Endothelial cell of umbilical vein (primary cell): ENCODE measurements around the gene CCDC195. TPM values are rescaled to one million over a fixed set of nuclear protein-coding genes. Genes with fewer than 3 reads are reported as not detected.

ENCODE experiments used
- BruUV-seq: library from RNA; stranded (reverse); fragments of 400-500 nt; replicated peaks from 2 replicates; lab custom pipeline; 2021; lab: Mats Ljungman, UMichigan
- CTCF ChIA-PET: fragments of 300-600, 350-600 bp; sonication (Branson Sonifier 250); formaldehyde crosslinking; loops from one replicate; lab custom pipeline; 2021; ENCODE audit warnings: antibody characterized with exemption, inconsistent platforms; lab: Charles Lee
- POLR2A ChIA-PET: fragments of 300-600, 350-600 bp; sonication (Branson Sonifier 250); formaldehyde crosslinking; loops from one replicate; lab custom pipeline; 2021; ENCODE audit warnings: antibody characterized with exemption, inconsistent platforms; lab: Charles Lee
- DNase-seq: peaks from one replicate; pipeline ENCODE4 v3.0.0-alpha.2; 2011; ENCODE audit warnings: low read depth, low spot score
- FAIRE-seq: peaks from 2 replicates; lab custom pipeline; 2011; peaks lifted over from hg19 to GRCh38; lab: Jason Lieb, UNC
- H2AFZ ChIP-seq: 2 replicates; pipeline ENCODE4 v1.6.0; 2012; ENCODE audit warnings: low read depth, low read length, control low read depth, inconsistent platforms
- H3K27ac ChIP-seq: 2 replicates; pipeline ENCODE4 v1.5.1; 2011; ENCODE audit warnings: low read depth, mild to moderate bottlenecking, control low read depth, low read length, moderate library complexity; ENCODE audit not compliant: insufficient read depth
- H3K27me3 ChIP-seq, 2 experiments: 2 replicates each; pipeline versions ENCODE4 v1.6.0 to v1.6.1; 2011; ENCODE audit warnings: low read length in 2 of 2, mixed read lengths in 1 of 2; ENCODE audit not compliant: control insufficient read depth in 2 of 2, insufficient read depth in 2 of 2
- H3K36me3 ChIP-seq, 2 experiments: 2 replicates in 1 of 2; 3 replicates in 1 of 2; pipeline ENCODE4 v1.5.1; 2011; ENCODE audit warnings: low read length in 2 of 2, mild to moderate bottlenecking in 1 of 2, moderate library complexity in 1 of 2; ENCODE audit not compliant: control insufficient read depth in 2 of 2, insufficient read depth in 2 of 2; ENCODE audit errors: extremely low read depth in 1 of 2
- H3K4me1 ChIP-seq: 3 replicates; pipeline ENCODE4 v1.5.1; 2011; ENCODE audit warnings: mild to moderate bottlenecking, low read length; ENCODE audit not compliant: control insufficient read depth, insufficient read depth; ENCODE audit errors: extremely low read depth
- H3K4me2 ChIP-seq: 2 replicates; pipeline ENCODE4 v1.6.1; 2011; ENCODE audit warnings: low read length, control low read depth, mixed read lengths; ENCODE audit not compliant: insufficient read depth
- H3K4me3 ChIP-seq, 3 experiments: fragments of 200-600 bp in 1 of 3; sonication (generic), shearing (Covaris generic) in 1 of 3; replicated peaks in 1 of 3; 2 replicates each; pipeline ENCODE4 v1.5.1; 2011 to 2016; ENCODE audit warnings: control low read depth in 3 of 3, low read length in 3 of 3, mild to moderate bottlenecking in 2 of 3, inconsistent platforms in 1 of 3, low read depth in 1 of 3, moderate library complexity in 1 of 3; ENCODE audit not compliant: insufficient read depth in 1 of 3
- H3K79me2 ChIP-seq: 2 replicates; pipeline ENCODE4 v1.6.0; 2012; ENCODE audit warnings: low read length, inconsistent platforms; ENCODE audit not compliant: control insufficient read depth, insufficient read depth
- H3K9ac ChIP-seq: replicated peaks from 2 replicates; pipeline ENCODE3; 2011; ENCODE audit warnings: low read length, control low read depth; ENCODE audit not compliant: insufficient read depth; ENCODE audit errors: extremely low read depth
- H3K9me1 ChIP-seq: replicated peaks from 3 replicates; pipeline ENCODE4 v1.6.0; 2011; ENCODE audit warnings: mild to moderate bottlenecking, low read length; ENCODE audit not compliant: control insufficient read depth, insufficient read depth; ENCODE audit errors: extremely low read depth
- H3K9me3 ChIP-seq: replicated peaks from 2 replicates; pipeline ENCODE4 v1.5.1; 2012; ENCODE audit warnings: low read length, inconsistent platforms; ENCODE audit not compliant: control insufficient read depth, insufficient read depth
- H4K20me1 ChIP-seq: replicated peaks from 2 replicates; pipeline ENCODE3; 2011; ENCODE audit warnings: mild to moderate bottlenecking, low read length; ENCODE audit not compliant: control insufficient read depth, insufficient read depth; ENCODE audit errors: extremely low read depth
- CTCF ChIP-seq, 2 donors: IDR thresholded peaks; 1 replicate in 1 of 2; 2 replicates in 1 of 2; pipeline ENCODE4 v1.5.1; 2011; ENCODE audit warnings: low read length in 2 of 2, mild to moderate bottlenecking in 2 of 2, moderate library complexity in 2 of 2, control low read depth in 1 of 2, inconsistent platforms in 1 of 2, low read depth in 1 of 2; ENCODE audit not compliant: insufficient read depth in 1 of 2; ENCODE audit errors: extremely low read depth in 1 of 2
- EZH2 ChIP-seq: IDR thresholded peaks from 2 replicates; pipeline ENCODE4 v1.6.1; 2012; ENCODE audit warnings: borderline replicate concordance, low read depth, mild to moderate bottlenecking, moderate library complexity, low read length, inconsistent platforms; ENCODE audit not compliant: severe bottlenecking
- FOS ChIP-seq: IDR thresholded peaks from 2 replicates; pipeline ENCODE4 v1.6.1; 2011; ENCODE audit warnings: mild to moderate bottlenecking, low read length, moderate library complexity, borderline replicate concordance; ENCODE audit not compliant: insufficient read depth
- GATA2 ChIP-seq: IDR thresholded peaks from 2 replicates; pipeline ENCODE4 v1.7.0; 2011; ENCODE audit warnings: low read depth, mild to moderate bottlenecking, moderate library complexity, mixed read lengths, low read length; ENCODE audit not compliant: insufficient read length, insufficient read depth
- JUN ChIP-seq: IDR thresholded peaks from 2 replicates; pipeline ENCODE4 v1.6.1; 2011; ENCODE audit warnings: borderline replicate concordance, low read depth; ENCODE audit not compliant: insufficient read length, insufficient read depth
- MYC ChIP-seq: IDR thresholded peaks from one replicate; pipeline ENCODE4 v1.6.1; 2011; ENCODE audit warnings: mild to moderate bottlenecking, low read depth, low read length
- POLR2A ChIP-seq: IDR thresholded peaks from 2 replicates; pipeline ENCODE4 v1.6.1; 2012; ENCODE audit warnings: low read depth, mild to moderate bottlenecking, control low read depth, low read length
- POLR2AphosphoS5 ChIP-seq: IDR thresholded peaks from 2 replicates; pipeline ENCODE4 v1.6.1; 2012; ENCODE audit warnings: low read depth, mild to moderate bottlenecking, control low read depth, low read length, moderate library complexity; ENCODE audit not compliant: insufficient read depth
- dilution Hi-C: fragments of 300-500 bp; cut with MboI; formaldehyde crosslinking; loops from one replicate; pipeline ENCODE4 v1.15.0; 2019; ENCODE audit warnings: low sequenced_read_pairs; ENCODE audit not compliant: extremely low pct_ligation_motif_present
- intact Hi-C: fragments of 100-400 bp; cut with micrococcal nuclease; formaldehyde crosslinking; loops from one replicate; pipeline ENCODE4 v1.10.0; 2022
- polyA plus RNA-seq, 4 experiments: library from polyadenylated mRNA; depleted of rRNA in 3 of 4; stranded (reverse) in 3 of 4; unstranded in 1 of 4; fragments of >200 nt; gene quantifications; 2 replicates each; pipeline versions ENCODE4 v1.2.1 to v1.2.3, GENCODE V29; 2011 to 2012; ENCODE audit warnings: missing spikeins in 1 of 4
- total RNA-seq: library from RNA; stranded (reverse); gene quantifications from 2 replicates; pipeline ENCODE4 v1.2.3, GENCODE V29; 2021
- TF ChIP-seq, protein P1 (sequence below): IDR thresholded peaks from 2 replicates; pipeline ENCODE4 v1.6.1; 2011; ENCODE audit not compliant: insufficient read depth, insufficient read length

CCDC195 gene
- total and polyA plus RNA-seq, 2 donors (not counting 3 experiments of a cell fraction or from before 2014, with no cell fraction given) = not detected

DNA sequence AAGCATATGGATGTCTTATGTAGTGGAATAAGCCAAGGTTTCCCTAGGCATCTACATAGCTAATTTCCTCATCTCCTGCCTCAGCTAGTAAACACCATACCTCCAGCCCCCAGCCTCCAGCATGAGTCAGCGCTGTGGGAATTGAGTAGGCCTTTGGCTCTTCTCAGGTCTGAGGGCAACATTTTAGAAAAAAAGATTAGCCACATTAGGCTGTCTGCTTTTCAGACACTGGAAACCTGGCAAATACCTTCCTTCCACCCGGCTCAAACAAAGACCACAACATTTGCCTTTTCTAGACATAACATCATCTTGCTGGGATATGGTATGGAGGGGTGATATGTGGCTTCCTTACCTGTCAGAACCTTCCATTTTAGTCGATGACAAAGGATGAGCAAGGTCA, 6.1 kb upstream of the CCDC195 start:
- Histone ChIP-seq H3K4me3 (no peak overlapping the region), H3K9me1 (no peaks in the 10 kb centered on the region), H3K27ac (no peak overlapping the region), H3K9me3 (no peaks in the 10 kb centered on the region), H2AFZ (no peak overlapping the region), H4K20me1 (no peaks in the 10 kb centered on the region), H3K9ac (no peak overlapping the region), H3K79me2 (no peaks in the 10 kb centered on the region), H3K4me1 (no peaks in the 10 kb centered on the region), H3K36me3 (no peaks in the 10 kb centered on the region), H3K4me2 (no peak overlapping the region), H3K27me3 (no peaks in the 10 kb centered on the region)
- DNase-seq = no peak
- TF ChIP-seq MYC = no peak
- TF ChIP-seq POLR2A = no peak
- no peak for TF ChIP-seq CTCF (IDR thresholded peaks at IDR 0.05; ENCODE audit: extremely low read depth in 1 of 2, insufficient read depth in 1 of 2, low read depth in 1 of 2, low read length in 2 of 2)
- TF ChIP-seq, protein P1, sequence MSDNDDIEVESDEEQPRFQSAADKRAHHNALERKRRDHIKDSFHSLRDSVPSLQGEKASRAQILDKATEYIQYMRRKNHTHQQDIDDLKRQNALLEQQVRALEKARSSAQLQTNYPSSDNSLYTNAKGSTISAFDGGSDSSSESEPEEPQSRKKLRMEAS = no peak
- TF ChIP-seq GATA2 = no peak
- TF ChIP-seq POLR2AphosphoS5 = no peak
- TF ChIP-seq FOS = no peak
- no peak for TF ChIP-seq JUN
- TF ChIP-seq EZH2 = no peak
- ChIA-PET POLR2A (no interaction called here), CTCF (no interaction called here)
- intact Hi-C loops = no loop called here
- no TSS peak for BruUV-seq
- no peak for FAIRE-seq
- dilution Hi-C loops = no loop called here
